SK-N-SH (cell line): Measurements from ENCODE around the gene TMTC2.

Experiments
- EZH2phosphoT487 ChIP-seq: fragments of 200-600 bp; sonication (generic); IDR thresholded peaks from 2 replicates; pipeline ENCODE4 v1.6.1; 2017; ENCODE audit warnings: low read depth, mixed run types, mild to moderate bottlenecking, antibody characterized with exemption, moderate library complexity, borderline replicate concordance
- MXI1 ChIP-seq: IDR thresholded peaks from 2 replicates; pipeline ENCODE4 v1.6.1; 2012; ENCODE audit warnings: mild to moderate bottlenecking, low read depth, low read length, improper control_type of control experiment
- USF2 ChIP-seq: fragments of 150-350 bp; IDR thresholded peaks from 2 replicates; pipeline ENCODE4 v1.6.1; 2017; ENCODE audit warnings: antibody characterized with exemption, low read length, low read depth, borderline replicate concordance

GRCh38 chr12:82948491-82948890 is 261.8 kb downstream of the TMTC2 start:
- TF ChIP-seq MXI1, result no peak
- TF ChIP-seq USF2, result no peak
- TF ChIP-seq EZH2phosphoT487, result no peak
